GM12878 (cell line): ENCODE results near the gene TMEM86B. TPM values are rescaled to one million over a fixed set of nuclear protein-coding genes. Genes with fewer than 3 reads are reported as not detected.

ENCODE experiments used
- ATAC-seq: fragments of 200-7000 bp; cut with Tn5 transposase; 3 replicates; pipeline ENCODE4 v1.9.1; 2020; ENCODE audit warnings: mild to moderate bottlenecking, moderate library complexity
- BruUV-seq: library from RNA; stranded (reverse); fragments of 400-500 nt; replicated peaks from 2 replicates; lab custom pipeline; 2021; lab: Mats Ljungman, UMichigan
- CTCF ChIA-PET: fragments of 300-600 bp; sonication (Branson Sonifier 250); formaldehyde crosslinking; extraction: SDS; loops from one replicate; lab custom pipeline; 2021; ENCODE audit warnings: inconsistent platforms; lab: Yijun Ruan, JAX
- POLR2A ChIA-PET: fragments of 350-600 bp; formaldehyde crosslinking; extraction: SDS; loops from one replicate; lab custom pipeline; 2021; ENCODE audit warnings: inconsistent platforms; lab: Charles Lee
- RAD21 ChIA-PET: fragments of 300-600 bp; sonication (Branson Sonifier 250); formaldehyde crosslinking; loops from one replicate; lab custom pipeline; 2023; ENCODE audit warnings: antibody characterized with exemption; ENCODE audit not compliant: unreplicated experiment; lab: Charles Lee
- SMC1A ChIA-PET: fragments of 300-600 bp; sonication (Branson Sonifier 250); formaldehyde crosslinking; loops from one replicate; lab custom pipeline; 2023; ENCODE audit not compliant: unreplicated experiment, uncharacterized antibody; lab: Charles Lee
- DNase-seq: peaks from one replicate; pipeline ENCODE4 v3.0.0-alpha.2; 2011; ENCODE audit warnings: low read depth, low spot score
- FAIRE-seq: peaks from 3 replicates; lab custom pipeline; 2011; peaks lifted over from hg19 to GRCh38; lab: Jason Lieb, UNC
- H2AFZ ChIP-seq: 2 replicates; pipeline ENCODE4 v1.6.0; 2011; ENCODE audit warnings: low read depth, low read length, control low read depth; ENCODE audit not compliant: control insufficient read depth
- H3K27ac ChIP-seq: 2 replicates; pipeline ENCODE4 v1.5.1; 2011; ENCODE audit warnings: control low read depth; ENCODE audit not compliant: control insufficient read depth, insufficient read depth
- H3K27me3 ChIP-seq, 2 experiments: replicated peaks in 1 of 2; 2 replicates each; pipeline versions ENCODE4 v1.6.0 to v1.6.1; 2011; ENCODE audit warnings: low read length in 1 of 2; ENCODE audit not compliant: control insufficient read depth in 2 of 2, insufficient read depth in 2 of 2
- H3K36me3 ChIP-seq, 2 experiments: 2 replicates each; pipeline ENCODE4 v1.5.1; 2011; ENCODE audit warnings: low read length in 1 of 2; ENCODE audit not compliant: control insufficient read depth in 2 of 2, insufficient read depth in 2 of 2
- H3K4me1 ChIP-seq: 2 replicates; pipeline ENCODE4 v1.6.1; 2011; ENCODE audit warnings: mild to moderate bottlenecking, low read length, moderate library complexity, mixed read lengths; ENCODE audit not compliant: control insufficient read depth, insufficient read depth
- H3K4me2 ChIP-seq: 2 replicates; pipeline ENCODE4 v1.6.0; 2011; ENCODE audit warnings: control low read depth; ENCODE audit not compliant: control insufficient read depth, insufficient read depth
- H3K4me3 ChIP-seq: fragments of 200-600 bp; sonication (generic); 2 replicates; pipeline ENCODE4 v1.5.1; 2016
- H3K79me2 ChIP-seq: 2 replicates; pipeline ENCODE4 v1.6.0; 2011; ENCODE audit warnings: low read length; ENCODE audit not compliant: control insufficient read depth, insufficient read depth
- H3K9ac ChIP-seq: 2 replicates; pipeline ENCODE4 v1.8.0; 2011; ENCODE audit warnings: low read length, control low read depth, mixed read lengths; ENCODE audit not compliant: control insufficient read depth, insufficient read depth
- H3K9me3 ChIP-seq: replicated peaks from 3 replicates; pipeline ENCODE4 v1.5.1; 2011; ENCODE audit warnings: mild to moderate bottlenecking, low read length; ENCODE audit not compliant: control insufficient read depth, insufficient read depth
- H4K20me1 ChIP-seq: 2 replicates; pipeline ENCODE4 v1.6.0; 2011; ENCODE audit not compliant: control insufficient read depth, insufficient read depth
- ASH2L ChIP-seq: fragments of 300-600, 200-600 bp; sonication (generic); IDR thresholded peaks from 2 replicates; pipeline ENCODE4 v1.6.1; 2017; ENCODE audit warnings: low read depth, mild to moderate bottlenecking, borderline replicate concordance
- BRCA1 ChIP-seq: IDR thresholded peaks from 2 replicates; pipeline ENCODE4 v1.6.1; 2011; ENCODE audit warnings: low read depth, low read length, improper control_type of control experiment
- EZH2 ChIP-seq: IDR thresholded peaks from 2 replicates; pipeline ENCODE4 v1.6.1; 2012; ENCODE audit warnings: low read depth, mild to moderate bottlenecking, control low read depth, inconsistent platforms, low read length, borderline replicate concordance; ENCODE audit not compliant: control insufficient read depth
- IRF3 ChIP-seq: fragments of 450-650 bp; IDR thresholded peaks from 2 replicates; pipeline ENCODE4 v1.6.1; 2014; ENCODE audit warnings: mild to moderate bottlenecking
- KDM1A ChIP-seq: fragments of 200-600 bp; sonication (generic); IDR thresholded peaks from 2 replicates; pipeline ENCODE4 v1.6.1; 2016; ENCODE audit warnings: borderline replicate concordance
- MAX ChIP-seq: IDR thresholded peaks from 2 replicates; pipeline ENCODE4 v1.6.1; 2012; ENCODE audit warnings: low read depth, low read length, improper control_type of control experiment
- PRDM15 ChIP-seq: fragments of 450-650 bp; formaldehyde crosslinking; IDR thresholded peaks from 2 replicates; pipeline ENCODE4 v1.4.0; 2020; ENCODE audit warnings: mild to moderate bottlenecking, moderate library complexity
- REST ChIP-seq: IDR thresholded peaks from 2 replicates; pipeline ENCODE4 v1.6.1; 2012; ENCODE audit warnings: mild to moderate bottlenecking, low read depth, low read length
- SMC3 ChIP-seq: IDR thresholded peaks from 2 replicates; pipeline ENCODE4 v1.6.1; 2011; ENCODE audit warnings: low read length, improper control_type of control experiment, borderline replicate concordance
- ZNF217 ChIP-seq: fragments of 450-650 bp; IDR thresholded peaks from 2 replicates; pipeline ENCODE4 v1.6.1; 2017; ENCODE audit warnings: antibody characterized with exemption, mild to moderate bottlenecking
- WGBS: methylation state at CpG from one replicate; pipeline ENCODE4 v1.1.6; 2016; ENCODE audit warnings: low lambda C conversion rate; ENCODE audit not compliant: insufficient replicate concordance, insufficient coverage; ENCODE audit errors: missing lambda C conversion rate; 5-methylcytosine and 5-hydroxymethylcytosine counted together
- in situ Hi-C: fragments of 300-500 bp; cut with MboI; formaldehyde crosslinking; loops from 9 replicates; pipeline ENCODE4 v1.14.3; 2018; ENCODE audit warnings: mixed read lengths
- intact Hi-C: fragments of 100-400 bp; cut with micrococcal nuclease; formaldehyde crosslinking; loops from one replicate; pipeline ENCODE4 v1.14.2; 2022; ENCODE audit not compliant: unreplicated experiment
- polyA plus RNA-seq, 11 experiments: library from polyadenylated mRNA; depleted of rRNA in 4 of 11; unstranded in 6 of 11; stranded (reverse) in 5 of 11; fragments of >200 nt; fragmentation: Nextera tagmentation in 4 of 11; fragmentation: Illumina TruSeq in 1 of 11; extraction: Ambion mirVana in 4 of 11; extraction: Trizol in 1 of 11; gene quantifications; 1 replicate in 1 of 11; 2 replicates in 10 of 11; pipeline versions ENCODE4 v1.2.1 to v1.2.3, GENCODE V29; 2011 to 2016; ENCODE audit warnings: inconsistent platforms in 2 of 11, missing spikeins in 2 of 11, low read depth in 1 of 11
- total RNA-seq, 4 experiments: library from RNA; depleted of rRNA in 3 of 4; stranded (reverse); fragments of >200 nt in 3 of 4; fragmentation: Illumina TruSeq in 1 of 4; extraction: Trizol in 1 of 4; gene quantifications; 2 replicates each; pipeline versions ENCODE4 v1.2.1 to v1.2.3, GENCODE V29; 2013 to 2021

The TMEM86B gene
- total and polyA plus RNA-seq, 10 of the 15 experiments (the other 5 are each of a cell fraction or from before 2014, with no cell fraction given), result 0.26 to 10.6 (median 1.8) TPM

- Histone ChIP-seq H3K4me1 (no peaks in the 10 kb centered on the region), H3K27ac (no peak within 1 kb of the TSS), H3K4me3 (no peak within 1 kb of the TSS), H3K27me3 (no peaks in the 10 kb centered on the region), H3K4me2 (no peak within 1 kb of the TSS), H3K36me3 (no peaks in the 10 kb centered on the region), H3K9ac (no peak within 1 kb of the TSS), H2AFZ (no peak within 1 kb of the TSS), H3K9me3 (peaks cover 3% of the 10 kb centered on the region; the same call in 1 of the 3 replicates), H3K79me2 (no peaks in the 10 kb centered on the region), H4K20me1 (no peaks in the 10 kb centered on the region)
- TF ChIP-seq IRF3 (no peak), BRCA1 (no peak), SMC3 (no peak), EZH2 (no peak), MAX (no peak), ZNF217 (no peak), KDM1A (no peak), PRDM15 (CRISPR knock-in tag) (no peak), ASH2L (no peak), REST (no peak)
- intact Hi-C loops (no loop called here), in situ Hi-C loops (no loop called here)
- WGBS, result 44% methylated on average over 16 of the region's 18 CpGs
- ATAC-seq, result no peak
- ChIA-PET RAD21 (no interaction called here), CTCF (no interaction called here), SMC1A (no interaction called here), POLR2A (interaction anchor here (0.6 kb wide), 1 partner anchor 40 kb away, joined by 3 read pairs; no protein-coding TSS in a partner anchor)
- BruUV-seq, result no TSS peak
- no peak for FAIRE-seq
- no peak for DNase-seq
Observed at GRCh38 chr19:55208880-55209692, 19.5 kb downstream of the TMEM86B start, which contains the start of gene PTPRH. Gene PTPRH (minus strand): TSS chr19:55209501. CDS start chr19:55209433, 68 bp downstream.
